ENCODE results near the gene NSFL1C.

DNA sequence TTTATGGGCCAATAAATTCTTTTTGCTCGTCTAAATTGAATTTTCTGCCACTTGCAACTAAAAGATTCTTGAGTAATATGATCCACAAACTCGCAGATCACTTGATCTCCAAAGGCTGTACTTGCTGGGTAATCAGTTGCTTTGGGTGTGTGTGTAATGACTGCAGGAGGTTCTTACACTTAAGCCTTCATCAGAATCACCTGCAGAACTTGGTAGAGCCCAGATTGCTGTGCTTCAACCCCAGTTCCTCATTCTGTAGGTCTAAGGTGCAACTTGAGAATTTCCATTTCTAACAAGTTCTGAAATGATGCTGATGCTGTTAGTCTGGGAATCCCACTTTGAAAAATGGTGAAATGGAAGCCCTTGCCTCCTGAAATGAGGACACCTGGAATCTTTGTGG, 60.8 kb downstream of the NSFL1C start:
- TF ChIP-seq, protein P1, sequence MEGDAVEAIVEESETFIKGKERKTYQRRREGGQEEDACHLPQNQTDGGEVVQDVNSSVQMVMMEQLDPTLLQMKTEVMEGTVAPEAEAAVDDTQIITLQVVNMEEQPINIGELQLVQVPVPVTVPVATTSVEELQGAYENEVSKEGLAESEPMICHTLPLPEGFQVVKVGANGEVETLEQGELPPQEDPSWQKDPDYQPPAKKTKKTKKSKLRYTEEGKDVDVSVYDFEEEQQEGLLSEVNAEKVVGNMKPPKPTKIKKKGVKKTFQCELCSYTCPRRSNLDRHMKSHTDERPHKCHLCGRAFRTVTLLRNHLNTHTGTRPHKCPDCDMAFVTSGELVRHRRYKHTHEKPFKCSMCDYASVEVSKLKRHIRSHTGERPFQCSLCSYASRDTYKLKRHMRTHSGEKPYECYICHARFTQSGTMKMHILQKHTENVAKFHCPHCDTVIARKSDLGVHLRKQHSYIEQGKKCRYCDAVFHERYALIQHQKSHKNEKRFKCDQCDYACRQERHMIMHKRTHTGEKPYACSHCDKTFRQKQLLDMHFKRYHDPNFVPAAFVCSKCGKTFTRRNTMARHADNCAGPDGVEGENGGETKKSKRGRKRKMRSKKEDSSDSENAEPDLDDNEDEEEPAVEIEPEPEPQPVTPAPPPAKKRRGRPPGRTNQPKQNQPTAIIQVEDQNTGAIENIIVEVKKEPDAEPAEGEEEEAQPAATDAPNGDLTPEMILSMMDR (IDR thresholded peaks at IDR 0.05), result no peak
- no peak for TF ChIP-seq POLR2A (IDR thresholded peaks at IDR 0.05)

All from upper lobe of left lung (tissue), 4 donors.